H1 (cell line): ENCODE data around the gene ZFP36L2.

ENCODE experiments used
- CEBPB ChIP-seq: IDR thresholded peaks from 2 replicates; pipeline ENCODE4 v1.6.1; 2012; ENCODE audit warnings: low read depth, low read length
- CHD2 ChIP-seq: IDR thresholded peaks from 2 replicates; pipeline ENCODE4 v1.6.1; 2012; ENCODE audit warnings: low read length, improper control_type of control experiment
- EGR1 ChIP-seq: IDR thresholded peaks from 2 replicates; pipeline ENCODE4 v1.6.1; 2011; ENCODE audit warnings: low read depth, low read length, borderline replicate concordance
- MAFK ChIP-seq: IDR thresholded peaks from 2 replicates; pipeline ENCODE4 v1.6.1; 2012; ENCODE audit warnings: low read depth, mild to moderate bottlenecking, improper control_type of control experiment, low read length
- RAD21 ChIP-seq, 2 experiments: IDR thresholded peaks in 1 of 2; conservative IDR thresholded peaks in 1 of 2; 2 replicates each; pipeline ENCODE4 v1.6.1; 2011; ENCODE audit warnings: low read depth in 2 of 2, low read length in 2 of 2, improper control_type of control experiment in 1 of 2, inconsistent platforms in 1 of 2, mild to moderate bottlenecking in 1 of 2, moderate library complexity in 1 of 2
- RBBP5 ChIP-seq: IDR thresholded peaks from 2 replicates; pipeline ENCODE4 v1.7.1; 2012; ENCODE audit warnings: low read depth, mild to moderate bottlenecking, inconsistent platforms, low read length, moderate library complexity, borderline replicate concordance
- SIN3A ChIP-seq, 2 experiments: IDR thresholded peaks in 1 of 2; conservative IDR thresholded peaks in 1 of 2; 2 replicates each; pipeline ENCODE4 v1.6.1; 2011 to 2012; ENCODE audit warnings: low read length in 2 of 2, improper control_type of control experiment in 1 of 2, low read depth in 1 of 2, mild to moderate bottlenecking in 1 of 2
- SP1 ChIP-seq: IDR thresholded peaks from 2 replicates; pipeline ENCODE4 v1.6.1; 2011; ENCODE audit warnings: low read depth, low read length
- SRF ChIP-seq: IDR thresholded peaks from 2 replicates; pipeline ENCODE4 v1.6.1; 2011; ENCODE audit warnings: mild to moderate bottlenecking, low read depth, low read length, moderate library complexity
- TF ChIP-seq, protein P1 (sequence below), 3 experiments: IDR thresholded peaks; 1 replicate in 2 of 3; 2 replicates in 1 of 3; pipeline versions ENCODE4 v1.5.1 to v1.6.1; 2011; ENCODE audit warnings: low read length in 3 of 3, mild to moderate bottlenecking in 3 of 3, inconsistent platforms in 2 of 3, low read depth in 1 of 3, moderate library complexity in 1 of 3; ENCODE audit not compliant: insufficient read depth in 1 of 3; ENCODE audit errors: control extremely low read depth in 1 of 3
- TF ChIP-seq, protein P2 (sequence below): IDR thresholded peaks from 2 replicates; pipeline ENCODE4 v1.6.1; 2012; ENCODE audit warnings: inconsistent platforms
- TF ChIP-seq, protein P3 (sequence below): fragments of 300-600 bp; sonication (generic); IDR thresholded peaks from 2 replicates; pipeline ENCODE4 v1.7.1; 2012; ENCODE audit warnings: low read length, moderate library complexity, mild to moderate bottlenecking, inconsistent platforms; ENCODE audit not compliant: insufficient replicate concordance

DNA sequence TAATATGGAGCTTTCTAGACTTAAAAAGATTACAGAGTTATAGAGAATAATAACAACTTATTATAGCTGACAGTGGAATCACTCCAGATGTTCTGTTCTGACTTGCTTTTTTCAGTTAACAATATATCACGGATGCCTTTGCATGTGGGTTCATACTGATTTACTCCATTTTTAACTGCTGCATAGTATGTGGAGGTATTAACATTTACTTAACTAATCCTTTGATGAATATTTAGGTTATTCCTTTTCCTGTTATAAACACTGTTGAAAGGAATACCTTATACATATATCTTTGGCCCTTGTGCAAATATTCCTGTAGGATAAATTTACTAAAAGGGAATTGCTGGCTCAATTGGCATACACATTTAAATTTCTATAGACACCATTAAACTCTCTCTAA lies 33.1 kb upstream of the ZFP36L2 start:
- TF ChIP-seq EGR1 (no peak), MAFK (no peak), RAD21 (IDR thresholded peaks at IDR 0.05 in 1 of 2, conservative IDR thresholded peaks at IDR 0.05 in 1 of 2; ENCODE audit: low read depth in 2 of 2, low read length in 2 of 2) (no peak), SIN3A (conservative IDR thresholded peaks at IDR 0.05 in 1 of 2, IDR thresholded peaks at IDR 0.05 in 1 of 2; ENCODE audit: low read depth in 1 of 2, low read length in 2 of 2) (no peak), CEBPB (no peak), CHD2 (no peak), SP1 (no peak), RBBP5 (no peak), SRF (no peak)
- TF ChIP-seq, protein P1, sequence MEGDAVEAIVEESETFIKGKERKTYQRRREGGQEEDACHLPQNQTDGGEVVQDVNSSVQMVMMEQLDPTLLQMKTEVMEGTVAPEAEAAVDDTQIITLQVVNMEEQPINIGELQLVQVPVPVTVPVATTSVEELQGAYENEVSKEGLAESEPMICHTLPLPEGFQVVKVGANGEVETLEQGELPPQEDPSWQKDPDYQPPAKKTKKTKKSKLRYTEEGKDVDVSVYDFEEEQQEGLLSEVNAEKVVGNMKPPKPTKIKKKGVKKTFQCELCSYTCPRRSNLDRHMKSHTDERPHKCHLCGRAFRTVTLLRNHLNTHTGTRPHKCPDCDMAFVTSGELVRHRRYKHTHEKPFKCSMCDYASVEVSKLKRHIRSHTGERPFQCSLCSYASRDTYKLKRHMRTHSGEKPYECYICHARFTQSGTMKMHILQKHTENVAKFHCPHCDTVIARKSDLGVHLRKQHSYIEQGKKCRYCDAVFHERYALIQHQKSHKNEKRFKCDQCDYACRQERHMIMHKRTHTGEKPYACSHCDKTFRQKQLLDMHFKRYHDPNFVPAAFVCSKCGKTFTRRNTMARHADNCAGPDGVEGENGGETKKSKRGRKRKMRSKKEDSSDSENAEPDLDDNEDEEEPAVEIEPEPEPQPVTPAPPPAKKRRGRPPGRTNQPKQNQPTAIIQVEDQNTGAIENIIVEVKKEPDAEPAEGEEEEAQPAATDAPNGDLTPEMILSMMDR (IDR thresholded peaks at IDR 0.05; ENCODE audit: control extremely low read depth in 1 of 3, insufficient read depth in 1 of 3, low read depth in 1 of 3, low read length in 3 of 3), result no peak
- TF ChIP-seq, protein P2, sequence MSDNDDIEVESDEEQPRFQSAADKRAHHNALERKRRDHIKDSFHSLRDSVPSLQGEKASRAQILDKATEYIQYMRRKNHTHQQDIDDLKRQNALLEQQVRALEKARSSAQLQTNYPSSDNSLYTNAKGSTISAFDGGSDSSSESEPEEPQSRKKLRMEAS, result no peak
- TF ChIP-seq, protein P3, sequence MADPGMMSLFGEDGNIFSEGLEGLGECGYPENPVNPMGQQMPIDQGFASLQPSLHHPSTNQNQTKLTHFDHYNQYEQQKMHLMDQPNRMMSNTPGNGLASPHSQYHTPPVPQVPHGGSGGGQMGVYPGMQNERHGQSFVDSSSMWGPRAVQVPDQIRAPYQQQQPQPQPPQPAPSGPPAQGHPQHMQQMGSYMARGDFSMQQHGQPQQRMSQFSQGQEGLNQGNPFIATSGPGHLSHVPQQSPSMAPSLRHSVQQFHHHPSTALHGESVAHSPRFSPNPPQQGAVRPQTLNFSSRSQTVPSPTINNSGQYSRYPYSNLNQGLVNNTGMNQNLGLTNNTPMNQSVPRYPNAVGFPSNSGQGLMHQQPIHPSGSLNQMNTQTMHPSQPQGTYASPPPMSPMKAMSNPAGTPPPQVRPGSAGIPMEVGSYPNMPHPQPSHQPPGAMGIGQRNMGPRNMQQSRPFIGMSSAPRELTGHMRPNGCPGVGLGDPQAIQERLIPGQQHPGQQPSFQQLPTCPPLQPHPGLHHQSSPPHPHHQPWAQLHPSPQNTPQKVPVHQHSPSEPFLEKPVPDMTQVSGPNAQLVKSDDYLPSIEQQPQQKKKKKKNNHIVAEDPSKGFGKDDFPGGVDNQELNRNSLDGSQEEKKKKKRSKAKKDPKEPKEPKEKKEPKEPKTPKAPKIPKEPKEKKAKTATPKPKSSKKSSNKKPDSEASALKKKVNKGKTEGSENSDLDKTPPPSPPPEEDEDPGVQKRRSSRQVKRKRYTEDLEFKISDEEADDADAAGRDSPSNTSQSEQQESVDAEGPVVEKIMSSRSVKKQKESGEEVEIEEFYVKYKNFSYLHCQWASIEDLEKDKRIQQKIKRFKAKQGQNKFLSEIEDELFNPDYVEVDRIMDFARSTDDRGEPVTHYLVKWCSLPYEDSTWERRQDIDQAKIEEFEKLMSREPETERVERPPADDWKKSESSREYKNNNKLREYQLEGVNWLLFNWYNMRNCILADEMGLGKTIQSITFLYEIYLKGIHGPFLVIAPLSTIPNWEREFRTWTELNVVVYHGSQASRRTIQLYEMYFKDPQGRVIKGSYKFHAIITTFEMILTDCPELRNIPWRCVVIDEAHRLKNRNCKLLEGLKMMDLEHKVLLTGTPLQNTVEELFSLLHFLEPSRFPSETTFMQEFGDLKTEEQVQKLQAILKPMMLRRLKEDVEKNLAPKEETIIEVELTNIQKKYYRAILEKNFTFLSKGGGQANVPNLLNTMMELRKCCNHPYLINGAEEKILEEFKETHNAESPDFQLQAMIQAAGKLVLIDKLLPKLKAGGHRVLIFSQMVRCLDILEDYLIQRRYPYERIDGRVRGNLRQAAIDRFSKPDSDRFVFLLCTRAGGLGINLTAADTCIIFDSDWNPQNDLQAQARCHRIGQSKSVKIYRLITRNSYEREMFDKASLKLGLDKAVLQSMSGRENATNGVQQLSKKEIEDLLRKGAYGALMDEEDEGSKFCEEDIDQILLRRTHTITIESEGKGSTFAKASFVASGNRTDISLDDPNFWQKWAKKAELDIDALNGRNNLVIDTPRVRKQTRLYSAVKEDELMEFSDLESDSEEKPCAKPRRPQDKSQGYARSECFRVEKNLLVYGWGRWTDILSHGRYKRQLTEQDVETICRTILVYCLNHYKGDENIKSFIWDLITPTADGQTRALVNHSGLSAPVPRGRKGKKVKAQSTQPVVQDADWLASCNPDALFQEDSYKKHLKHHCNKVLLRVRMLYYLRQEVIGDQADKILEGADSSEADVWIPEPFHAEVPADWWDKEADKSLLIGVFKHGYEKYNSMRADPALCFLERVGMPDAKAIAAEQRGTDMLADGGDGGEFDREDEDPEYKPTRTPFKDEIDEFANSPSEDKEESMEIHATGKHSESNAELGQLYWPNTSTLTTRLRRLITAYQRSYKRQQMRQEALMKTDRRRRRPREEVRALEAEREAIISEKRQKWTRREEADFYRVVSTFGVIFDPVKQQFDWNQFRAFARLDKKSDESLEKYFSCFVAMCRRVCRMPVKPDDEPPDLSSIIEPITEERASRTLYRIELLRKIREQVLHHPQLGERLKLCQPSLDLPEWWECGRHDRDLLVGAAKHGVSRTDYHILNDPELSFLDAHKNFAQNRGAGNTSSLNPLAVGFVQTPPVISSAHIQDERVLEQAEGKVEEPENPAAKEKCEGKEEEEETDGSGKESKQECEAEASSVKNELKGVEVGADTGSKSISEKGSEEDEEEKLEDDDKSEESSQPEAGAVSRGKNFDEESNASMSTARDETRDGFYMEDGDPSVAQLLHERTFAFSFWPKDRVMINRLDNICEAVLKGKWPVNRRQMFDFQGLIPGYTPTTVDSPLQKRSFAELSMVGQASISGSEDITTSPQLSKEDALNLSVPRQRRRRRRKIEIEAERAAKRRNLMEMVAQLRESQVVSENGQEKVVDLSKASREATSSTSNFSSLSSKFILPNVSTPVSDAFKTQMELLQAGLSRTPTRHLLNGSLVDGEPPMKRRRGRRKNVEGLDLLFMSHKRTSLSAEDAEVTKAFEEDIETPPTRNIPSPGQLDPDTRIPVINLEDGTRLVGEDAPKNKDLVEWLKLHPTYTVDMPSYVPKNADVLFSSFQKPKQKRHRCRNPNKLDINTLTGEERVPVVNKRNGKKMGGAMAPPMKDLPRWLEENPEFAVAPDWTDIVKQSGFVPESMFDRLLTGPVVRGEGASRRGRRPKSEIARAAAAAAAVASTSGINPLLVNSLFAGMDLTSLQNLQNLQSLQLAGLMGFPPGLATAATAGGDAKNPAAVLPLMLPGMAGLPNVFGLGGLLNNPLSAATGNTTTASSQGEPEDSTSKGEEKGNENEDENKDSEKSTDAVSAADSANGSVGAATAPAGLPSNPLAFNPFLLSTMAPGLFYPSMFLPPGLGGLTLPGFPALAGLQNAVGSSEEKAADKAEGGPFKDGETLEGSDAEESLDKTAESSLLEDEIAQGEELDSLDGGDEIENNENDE, result no peak
